DMS79 treated with DMSO at 0.1 percent for 48 hours (cell line): ENCODE data around the gene AIPL1.

Source experiments
- DNase-seq: peaks from one replicate; lab custom pipeline; 2025; lab: John Stamatoyannopoulos, UW

Gene AIPL1

DNA sequence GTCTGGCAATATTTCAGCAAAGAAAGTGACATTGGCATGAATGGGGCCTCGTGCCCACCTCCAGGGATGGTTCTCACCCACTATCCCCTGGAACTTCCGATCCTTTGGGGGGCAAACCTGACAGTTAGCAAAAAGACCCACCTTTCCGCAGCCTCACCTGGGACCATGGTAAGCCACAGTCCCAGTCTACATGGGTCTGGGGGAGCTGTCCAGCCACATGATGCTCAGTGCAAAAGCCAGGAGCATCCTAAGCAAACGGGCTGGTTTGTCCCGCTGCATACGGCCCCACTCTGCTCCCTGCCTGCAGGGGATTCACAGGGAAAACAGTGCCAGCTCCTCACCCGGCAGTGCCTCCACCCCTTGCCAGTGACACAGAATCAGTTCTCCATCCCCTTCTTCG lies 19.3 kb downstream of the AIPL1 start:
- DNase-seq = no peak

- DNase-seq = peak; percentile 38
Measured at GRCh38 chr17:6413065-6413464, 21.9 kb downstream of the AIPL1 start.

DNA sequence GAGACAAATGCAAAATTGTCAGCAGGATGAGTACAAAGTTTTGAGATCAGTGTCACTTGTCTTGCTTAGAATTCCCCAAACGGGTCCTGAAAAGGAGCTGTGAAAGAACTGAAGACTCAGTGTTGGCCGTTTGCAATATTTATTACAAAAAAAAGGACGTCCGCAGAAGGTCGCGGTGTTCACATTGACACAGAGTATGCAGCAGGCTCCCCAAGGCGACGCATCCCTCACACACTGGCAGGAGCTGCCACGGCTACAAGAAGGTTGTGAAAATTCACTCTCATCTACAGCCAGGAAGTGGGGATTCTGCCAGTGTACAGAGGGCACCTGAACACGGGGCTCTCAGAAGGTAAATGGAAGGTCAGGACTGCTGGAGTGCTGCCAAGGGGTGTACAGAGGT lies 26.2 kb downstream of the AIPL1 start:
- DNase-seq = no peak

GRCh38 chr17:6408276-6408675 lies 26.6 kb downstream of the AIPL1 start:
- DNase-seq = no peak

GRCh38 chr17:6402258-6402657 lies 32.7 kb downstream of the AIPL1 start:
- no peak for DNase-seq

DNA sequence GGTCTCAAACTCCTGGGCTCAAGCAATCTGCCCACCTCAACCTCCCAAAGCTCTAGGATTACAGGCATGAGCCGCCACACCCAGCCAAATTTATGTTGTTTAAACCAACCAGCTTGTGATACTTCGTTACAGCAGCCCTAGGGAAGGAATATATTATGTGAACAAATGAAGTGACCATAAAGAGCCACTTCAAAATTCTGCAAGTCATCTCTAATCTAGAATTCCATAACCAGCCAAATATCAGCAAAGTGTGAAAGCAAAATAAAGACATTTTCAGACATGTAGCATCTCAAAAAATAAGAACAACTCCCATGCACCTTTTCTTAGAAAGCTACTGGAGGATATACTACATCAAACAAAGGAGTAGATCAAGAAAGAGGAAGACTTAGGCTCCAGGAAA lies 36.0 kb downstream of the AIPL1 start:
- DNase-seq = no peak

- DNase-seq = no peak
Measured at GRCh38 chr17:6394055-6394606, 40.8 kb downstream of the AIPL1 start.

DNA sequence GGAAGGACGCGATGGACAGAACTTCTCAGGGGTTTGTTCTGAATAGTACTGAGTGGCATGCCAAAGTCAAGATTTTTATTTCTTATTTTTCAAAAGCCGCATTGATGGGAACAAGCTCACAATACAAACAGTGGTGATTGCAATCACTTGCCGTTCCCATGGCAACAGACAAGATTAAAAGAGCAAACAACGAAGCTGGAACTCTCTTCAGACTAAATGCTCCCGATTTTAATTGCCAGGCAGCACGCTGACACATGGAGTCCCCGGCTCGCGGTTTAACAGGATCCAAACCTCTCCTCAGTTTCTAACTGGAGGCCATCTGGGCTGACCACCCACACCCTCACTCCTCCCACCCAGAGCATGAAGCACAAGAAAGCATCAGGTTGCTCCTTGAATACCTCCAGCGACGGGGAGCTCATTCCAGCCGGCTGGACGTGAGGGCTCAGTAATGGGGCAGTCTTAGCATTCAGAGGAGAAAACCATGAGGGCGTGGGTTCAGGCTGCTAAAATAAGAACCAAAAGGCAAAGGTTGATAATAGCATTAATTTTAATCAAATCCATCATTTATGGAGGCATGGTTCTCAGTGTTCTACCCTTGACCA lies 41.5 kb downstream of the AIPL1 start:
- DNase-seq = peak; percentile 60

GRCh38 chr17:6392609-6393350 lies 42.1 kb downstream of the AIPL1 start:
- DNase-seq = peak; percentile 47

DNA sequence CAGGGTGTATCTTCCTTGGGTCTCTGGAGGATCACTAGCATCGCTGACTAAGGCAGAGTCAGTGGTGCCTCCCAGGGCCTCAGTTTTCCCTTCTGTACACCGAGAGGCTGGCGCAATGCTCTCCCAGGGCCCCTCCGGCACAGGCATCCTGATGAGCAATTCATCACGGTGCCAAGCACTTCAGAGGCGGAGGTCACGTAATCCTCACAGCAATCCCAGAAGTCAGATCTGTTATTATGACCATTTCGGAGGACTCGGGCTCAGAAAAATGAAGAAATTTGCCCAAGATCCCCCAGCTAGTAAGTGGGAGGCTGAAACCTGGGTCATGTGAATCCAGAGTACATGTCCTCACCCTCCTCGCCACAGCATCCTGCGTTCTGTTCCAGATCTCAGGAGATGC lies 46.5 kb downstream of the AIPL1 start:
- no peak for DNase-seq

DNA sequence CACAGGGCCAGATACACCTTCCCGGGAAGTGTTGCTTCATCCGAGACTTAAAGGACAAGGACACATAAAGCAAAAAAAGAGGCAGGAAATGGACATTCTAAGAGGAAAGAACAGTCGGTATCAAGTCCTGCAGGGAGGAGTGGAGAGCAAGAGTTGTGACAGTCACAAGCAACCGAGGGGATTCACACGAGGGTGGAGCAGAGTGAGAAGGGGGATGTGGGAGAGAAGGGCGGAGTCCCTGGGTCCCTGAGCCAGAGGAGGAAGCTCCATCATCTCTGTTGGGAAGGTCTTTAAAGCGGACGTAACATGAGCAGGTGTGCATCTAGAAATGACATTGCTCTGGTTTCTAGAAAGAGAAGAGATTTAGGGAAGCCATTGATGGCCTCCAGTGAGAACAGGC lies 47.1 kb downstream of the AIPL1 start:
- DNase-seq = no peak

GRCh38 chr17:6387442-6387841 lies 47.5 kb downstream of the AIPL1 start:
- no peak for DNase-seq

DNA sequence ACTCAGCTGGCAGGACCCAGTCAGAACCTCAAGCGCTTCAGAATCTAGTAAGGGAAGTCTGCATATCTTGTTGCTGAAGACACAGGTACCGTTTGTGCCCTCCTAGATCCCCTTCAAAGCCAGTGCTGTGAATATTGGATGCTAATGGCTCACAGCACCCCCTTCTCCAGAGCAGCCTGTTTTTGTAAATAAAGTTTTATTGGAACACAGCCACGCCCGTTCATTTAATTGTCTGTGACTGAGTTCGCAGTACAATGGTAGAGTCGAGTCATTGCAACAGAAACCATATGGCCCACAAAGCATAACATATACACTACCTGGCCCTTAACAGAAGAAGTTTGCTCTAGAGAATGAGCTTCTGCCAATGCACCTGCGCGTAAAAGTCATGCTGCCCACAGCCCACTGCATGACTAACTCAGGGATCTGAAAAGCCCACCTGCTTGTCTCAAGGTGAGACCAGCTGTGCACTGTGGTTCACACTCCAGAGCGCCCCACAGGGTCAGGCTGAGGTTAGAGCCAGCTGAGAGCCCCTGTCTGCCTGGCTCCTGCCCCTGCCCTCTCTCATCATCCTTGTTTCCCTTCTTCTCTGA lies 48.8 kb downstream of the AIPL1 start:
- peak; percentile 42 for DNase-seq

- DNase-seq = no peak
Measured at GRCh38 chr17:6384481-6384880, 50.4 kb downstream of the AIPL1 start.

DNA sequence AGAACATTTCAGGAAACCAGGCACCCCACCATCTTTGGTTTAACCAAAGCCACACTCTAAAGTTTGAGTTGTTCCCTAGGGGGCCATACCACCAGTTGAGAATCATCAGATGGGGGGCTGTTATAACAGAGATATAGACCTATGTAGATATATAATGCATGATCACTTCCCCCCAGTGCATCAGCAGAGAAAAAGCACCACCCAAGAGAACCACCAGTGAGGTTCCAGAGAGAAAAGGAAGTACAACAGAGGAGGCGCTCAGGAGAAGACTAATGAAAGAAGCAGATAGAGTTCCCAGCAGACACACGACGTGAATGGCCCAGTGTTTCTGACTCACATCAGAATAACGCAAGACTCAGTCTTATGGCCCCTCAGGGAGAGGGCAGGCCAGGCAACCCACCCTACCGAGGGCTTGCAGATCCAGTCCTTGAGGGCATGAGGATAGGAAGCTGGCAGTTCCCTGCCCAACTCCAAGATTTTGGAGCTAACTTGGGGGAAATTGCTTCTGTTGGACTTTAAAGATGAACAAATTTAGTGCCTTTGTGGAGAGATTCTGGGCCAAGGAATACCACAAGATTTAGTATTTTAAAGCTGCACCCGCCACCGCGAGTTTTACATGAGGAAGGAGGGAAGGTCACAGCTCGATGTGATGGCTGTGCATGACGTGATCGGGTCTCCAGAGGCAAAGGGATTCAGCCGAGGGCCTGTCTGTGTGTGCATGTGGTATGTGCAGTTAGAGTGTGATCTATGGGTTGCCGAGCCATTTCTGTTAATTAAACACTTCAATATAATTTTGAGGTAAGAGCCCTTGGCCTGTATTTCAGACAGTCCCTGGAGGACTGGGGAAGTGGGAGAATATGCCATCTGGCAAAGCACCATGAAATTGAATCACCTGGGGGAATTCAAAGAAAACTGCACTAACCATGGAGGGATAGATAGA lies 53.1 kb downstream of the AIPL1 start:
- peak; percentile 89 for DNase-seq

- no peak for DNase-seq
Measured at GRCh38 chr17:6380915-6381438, 53.9 kb downstream of the AIPL1 start.

DNA sequence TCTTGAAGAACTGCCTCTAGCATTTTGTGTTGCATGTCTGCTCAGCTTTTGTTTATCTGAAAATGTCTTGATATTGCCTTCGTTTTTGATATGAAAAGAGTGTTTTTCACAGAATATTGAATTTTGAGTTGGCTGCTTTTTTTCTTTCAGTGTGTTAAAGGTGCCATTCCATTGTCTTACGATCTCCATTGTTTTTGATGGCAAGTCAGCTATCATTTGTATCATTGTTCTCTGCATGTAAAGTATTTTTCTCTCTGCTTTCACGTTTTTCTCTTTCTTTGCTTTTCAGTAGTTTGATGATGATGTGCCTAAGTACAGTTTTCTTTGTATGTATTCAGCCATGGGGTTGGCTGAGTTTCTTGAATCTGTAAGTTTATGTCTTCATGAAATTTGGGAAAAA lies 57.0 kb downstream of the AIPL1 start:
- DNase-seq = no peak

DNA sequence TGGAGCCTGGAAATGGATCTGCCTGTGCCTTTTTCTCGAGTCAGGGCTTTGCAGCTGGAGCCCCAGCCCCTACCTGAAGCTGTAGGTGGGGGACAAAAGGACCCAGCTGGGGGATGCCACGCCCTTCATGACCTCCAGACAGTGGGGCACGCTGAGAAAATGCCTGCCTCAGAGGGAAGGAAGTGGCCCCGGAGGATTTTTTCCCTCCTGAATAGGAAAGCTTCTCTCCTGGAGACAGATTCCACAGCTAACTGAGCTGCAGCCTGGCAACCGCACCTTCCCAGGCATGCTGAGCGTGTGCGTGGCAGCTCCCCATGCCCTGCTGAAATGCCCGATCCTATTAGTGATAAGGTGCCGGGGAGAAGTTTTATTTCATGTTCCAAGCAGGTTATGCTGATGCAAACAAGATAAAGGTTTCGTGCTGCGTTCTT lies 58.0 kb downstream of the AIPL1 start:
- DNase-seq = no peak

- peak; percentile 48 for DNase-seq
Measured at GRCh38 chr17:6374761-6375312, 60.1 kb downstream of the AIPL1 start.

GRCh38 chr17:6374271-6374691 lies 60.6 kb downstream of the AIPL1 start:
- DNase-seq = peak; percentile 42
